H1 (cell line): ENCODE data around the gene LZTFL1. TPM values are rescaled to one million over a fixed set of nuclear protein-coding genes. Genes with fewer than 3 reads are reported as not detected.

Source experiments
- CTCF ChIA-PET: fragments of 300-600 bp; sonication (Branson Sonifier 250); formaldehyde crosslinking; loops from one replicate; lab custom pipeline; 2021; ENCODE audit not compliant: partially characterized antibody; lab: Charles Lee
- POLR2A ChIA-PET: fragments of 300-600 bp; sonication (Branson Sonifier 250); formaldehyde crosslinking; loops from one replicate; lab custom pipeline; 2021; ENCODE audit warnings: inconsistent platforms; ENCODE audit not compliant: partially characterized antibody; lab: Charles Lee
- DNase-seq, 2 experiments: peaks; one replicate each; pipeline versions ENCODE4 v3.0.0 to v3.0.0-alpha.2; 2010 to 2022; ENCODE audit warnings: low spot score in 2 of 2, low read depth in 1 of 2, mixed read lengths in 1 of 2
- FAIRE-seq: peaks from 2 replicates; lab custom pipeline; 2011; peaks lifted over from hg19 to GRCh38; lab: Jason Lieb, UNC
- H2AFZ ChIP-seq: 2 replicates; pipeline ENCODE4 v1.8.1; 2012; ENCODE audit warnings: low read length, inconsistent platforms
- H2AK5ac ChIP-seq: 2 replicates; pipeline ENCODE4 v1.6.1; 2013; ENCODE audit warnings: low read depth, low read length
- H2BK120ac ChIP-seq: replicated peaks from 2 replicates; pipeline ENCODE3; 2013; ENCODE audit warnings: low read depth, low read length, inconsistent platforms
- H2BK12ac ChIP-seq: 2 replicates; pipeline ENCODE4 v1.6.1; 2013; ENCODE audit warnings: low read depth, low read length
- H2BK15ac ChIP-seq: 2 replicates; pipeline ENCODE4 v1.6.1; 2013; ENCODE audit warnings: low read length
- H2BK20ac ChIP-seq: 2 replicates; pipeline ENCODE4 v1.6.1; 2013; ENCODE audit warnings: low read length
- H2BK5ac ChIP-seq: 2 replicates; pipeline ENCODE4 v1.6.1; 2013; ENCODE audit warnings: low read depth, low read length
- H3K14ac ChIP-seq: 2 replicates; pipeline ENCODE4 v1.6.1; 2013; ENCODE audit warnings: inconsistent platforms; ENCODE audit not compliant: insufficient read length
- H3K18ac ChIP-seq: 2 replicates; pipeline ENCODE4 v1.6.1; 2013; ENCODE audit warnings: low read length; ENCODE audit errors: extremely low read depth
- H3K23ac ChIP-seq: 2 replicates; pipeline ENCODE4 v1.6.1; 2013; ENCODE audit warnings: inconsistent platforms; ENCODE audit not compliant: insufficient read length
- H3K23me2 ChIP-seq: 2 replicates; pipeline ENCODE4 v1.6.1; 2013; ENCODE audit warnings: low read depth, low read length
- H3K27ac ChIP-seq: 2 replicates; pipeline ENCODE4 v1.6.1; 2011; ENCODE audit warnings: low read depth, low read length, inconsistent platforms
- H3K27me3 ChIP-seq, 4 experiments: replicated peaks in 1 of 4; 1 replicate in 1 of 4; 2 replicates in 3 of 4; pipeline versions ENCODE4 v1.6.1 to v1.8.1; 2011 to 2013; ENCODE audit warnings: low read length in 3 of 4, mild to moderate bottlenecking in 3 of 4, inconsistent platforms in 2 of 4, mixed read lengths in 2 of 4, moderate library complexity in 1 of 4; ENCODE audit not compliant: control insufficient read depth in 3 of 4, insufficient read depth in 3 of 4; ENCODE audit errors: extremely low read depth in 1 of 4
- H3K36me3 ChIP-seq, 4 experiments: 2 replicates each; pipeline versions ENCODE4 v1.6.1 to v1.8.1; 2011 to 2013; ENCODE audit warnings: mild to moderate bottlenecking in 4 of 4, low read length in 3 of 4, moderate library complexity in 2 of 4, control low read depth in 1 of 4, inconsistent platforms in 1 of 4; ENCODE audit not compliant: insufficient read depth in 4 of 4, control insufficient read depth in 2 of 4
- H3K4ac ChIP-seq: replicated peaks from 2 replicates; pipeline ENCODE3; 2013; ENCODE audit warnings: low read length, low read depth, mixed read lengths, inconsistent platforms; ENCODE audit not compliant: insufficient read length
- H3K4me1 ChIP-seq, 4 experiments: replicated peaks in 1 of 4; 1 replicate in 1 of 4; 2 replicates in 3 of 4; pipeline versions ENCODE4 v1.6.1 to v1.8.1; 2011 to 2013; ENCODE audit warnings: low read length in 3 of 4, inconsistent platforms in 2 of 4, mixed read lengths in 1 of 4; ENCODE audit not compliant: insufficient read depth in 4 of 4, control insufficient read depth in 3 of 4
- H3K4me2 ChIP-seq, 2 experiments: 2 replicates each; pipeline versions ENCODE4 v1.6.1 to v1.8.1; 2011 to 2013; ENCODE audit warnings: low read depth in 2 of 2, low read length in 2 of 2, control low read depth in 1 of 2, inconsistent platforms in 1 of 2, mild to moderate bottlenecking in 1 of 2; ENCODE audit not compliant: insufficient read depth in 1 of 2
- H3K4me3 ChIP-seq, 4 experiments: fragments of 200-600, 300-600 bp in 1 of 4; sonication (generic), shearing (Covaris generic), sonication (Bioruptor Twin) in 1 of 4; 2 replicates each; pipeline versions ENCODE4 v1.5.1 to v1.8.1; 2011 to 2016; ENCODE audit warnings: low read length in 4 of 4, low read depth in 3 of 4, control low read depth in 2 of 4, inconsistent platforms in 2 of 4, mild to moderate bottlenecking in 2 of 4, mixed read lengths in 1 of 4, moderate library complexity in 1 of 4; ENCODE audit not compliant: insufficient read depth in 2 of 4; ENCODE audit errors: extremely low read depth in 1 of 4
- H3K56ac ChIP-seq: replicated peaks from 2 replicates; pipeline ENCODE3; 2013; ENCODE audit warnings: low read depth, mild to moderate bottlenecking, mixed read lengths, low read length, inconsistent platforms; ENCODE audit not compliant: insufficient read length
- H3K79me1 ChIP-seq: 2 replicates; pipeline ENCODE4 v1.6.1; 2013; ENCODE audit warnings: low read depth, low read length, control low read depth
- H3K79me2 ChIP-seq, 2 experiments: 2 replicates each; pipeline versions ENCODE4 v1.6.1 to v1.8.1; 2012 to 2013; ENCODE audit warnings: low read length in 2 of 2, mild to moderate bottlenecking in 2 of 2, inconsistent platforms in 1 of 2; ENCODE audit not compliant: insufficient read depth in 2 of 2, control insufficient read depth in 1 of 2
- H3K9ac ChIP-seq, 4 experiments: replicated peaks in 1 of 4; 1 replicate in 1 of 4; 2 replicates in 3 of 4; pipeline versions ENCODE4 v1.6.1 to v1.8.1; 2011 to 2013; ENCODE audit warnings: low read depth in 3 of 4, low read length in 3 of 4, control low read depth in 2 of 4, mild to moderate bottlenecking in 2 of 4, moderate library complexity in 2 of 4, inconsistent platforms in 1 of 4; ENCODE audit errors: extremely low read depth in 1 of 4
- H3K9me3 ChIP-seq, 2 experiments: 2 replicates each; pipeline versions ENCODE4 v1.6.1 to v1.8.1; 2012 to 2013; ENCODE audit warnings: mild to moderate bottlenecking in 2 of 2, moderate library complexity in 2 of 2, control low read depth in 1 of 2, inconsistent platforms in 1 of 2, low read depth in 1 of 2, low read length in 1 of 2, mixed read lengths in 1 of 2; ENCODE audit not compliant: insufficient read depth in 2 of 2
- H4K20me1 ChIP-seq, 2 experiments: replicated peaks in 1 of 2; 2 replicates each; pipeline versions ENCODE3 to v1.8.1; 2011 to 2013; ENCODE audit warnings: inconsistent platforms in 2 of 2, low read length in 2 of 2, mild to moderate bottlenecking in 1 of 2; ENCODE audit not compliant: insufficient read depth in 2 of 2, control insufficient read depth in 1 of 2
- H4K5ac ChIP-seq: 2 replicates; pipeline ENCODE4 v1.6.1; 2013; ENCODE audit warnings: low read length, low read depth, mixed read lengths, inconsistent platforms; ENCODE audit not compliant: insufficient read length
- H4K8ac ChIP-seq: 2 replicates; pipeline ENCODE4 v1.8.0; 2013; ENCODE audit warnings: mild to moderate bottlenecking, moderate library complexity, low read length, inconsistent platforms; ENCODE audit not compliant: insufficient read depth; ENCODE audit errors: extremely low read depth
- H4K91ac ChIP-seq: replicated peaks from 2 replicates; pipeline ENCODE3; 2013; ENCODE audit warnings: low read length, mixed read lengths, inconsistent platforms; ENCODE audit not compliant: insufficient read length
- FOSL1 ChIP-seq: IDR thresholded peaks from 2 replicates; pipeline ENCODE4 v1.6.1; 2011; ENCODE audit warnings: mild to moderate bottlenecking, low read depth, low read length, moderate library complexity; ENCODE audit not compliant: insufficient read depth
- GABPA ChIP-seq: IDR thresholded peaks from 2 replicates; pipeline ENCODE4 v1.6.1; 2011; ENCODE audit warnings: mild to moderate bottlenecking, low read length, moderate library complexity, borderline replicate concordance; ENCODE audit not compliant: insufficient read depth
- JUN ChIP-seq: IDR thresholded peaks from 2 replicates; pipeline ENCODE4 v1.6.1; 2011; ENCODE audit warnings: low read depth, mild to moderate bottlenecking, improper control_type of control experiment, low read length
- KDM5A ChIP-seq: fragments of 200-600 bp; IDR thresholded peaks from 2 replicates; pipeline ENCODE4 v1.7.1; 2012; ENCODE audit warnings: mild to moderate bottlenecking, low read length, inconsistent platforms, mixed read lengths
- MAX ChIP-seq: IDR thresholded peaks from 2 replicates; pipeline ENCODE4 v1.6.1; 2012; ENCODE audit warnings: inconsistent platforms
- POU5F1 ChIP-seq: IDR thresholded peaks from 2 replicates; pipeline ENCODE4 v1.6.1; 2011; ENCODE audit warnings: low read depth, mild to moderate bottlenecking, low read length, moderate library complexity
- RAD21 ChIP-seq, 2 experiments: IDR thresholded peaks in 1 of 2; conservative IDR thresholded peaks in 1 of 2; 2 replicates each; pipeline ENCODE4 v1.6.1; 2011; ENCODE audit warnings: low read depth in 2 of 2, low read length in 2 of 2, improper control_type of control experiment in 1 of 2, inconsistent platforms in 1 of 2, mild to moderate bottlenecking in 1 of 2, moderate library complexity in 1 of 2
- RFX5 ChIP-seq: IDR thresholded peaks from 2 replicates; pipeline ENCODE4 v1.6.1; 2011; ENCODE audit warnings: low read depth, low read length, improper control_type of control experiment, borderline replicate concordance
- SIN3A ChIP-seq, 2 experiments: IDR thresholded peaks in 1 of 2; conservative IDR thresholded peaks in 1 of 2; 2 replicates each; pipeline ENCODE4 v1.6.1; 2011 to 2012; ENCODE audit warnings: low read length in 2 of 2, improper control_type of control experiment in 1 of 2, low read depth in 1 of 2, mild to moderate bottlenecking in 1 of 2
- SIX5 ChIP-seq: IDR thresholded peaks from 2 replicates; pipeline ENCODE4 v1.6.1; 2011; ENCODE audit warnings: mild to moderate bottlenecking, low read depth, low read length
- USF2 ChIP-seq: IDR thresholded peaks from 2 replicates; pipeline ENCODE4 v1.6.1; 2011; ENCODE audit warnings: low read length, improper control_type of control experiment
- WGBS, 2 experiments: shearing (Covaris generic) in 1 of 2; methylation state at CpG; one replicate each; pipeline versions ENCODE4 v1.1.6 to v1.1.7; 2013 to 2015; ENCODE audit warnings: low lambda C conversion rate in 2 of 2, mixed read lengths in 2 of 2, inconsistent platforms in 1 of 2, low coverage in 1 of 2, missing lambda C conversion rate in 1 of 2; ENCODE audit not compliant: insufficient replicate concordance in 2 of 2, insufficient coverage in 1 of 2, insufficient read length in 1 of 2; ENCODE audit errors: extremely low coverage in 1 of 2, missing lambda C conversion rate in 1 of 2; 5-methylcytosine and 5-hydroxymethylcytosine counted together
- polyA plus RNA-seq, 7 experiments: library from polyadenylated mRNA; depleted of rRNA in 3 of 7; stranded (reverse) in 5 of 7; unstranded in 2 of 7; fragments of >200 nt in 5 of 7; fragments of 200-250 nt in 2 of 7; gene quantifications; 1 replicate in 5 of 7; 2 replicates in 1 of 7; 4 replicates in 1 of 7; pipeline versions ENCODE4 v1.2.1 to v1.2.3, GENCODE V29; 2011 to 2013; ENCODE audit warnings: missing spikeins in 2 of 7, mixed read lengths in 2 of 7
- total RNA-seq: library from RNA; stranded (reverse); fragmentation: NEBNext Ultra II Directional; extraction: Animal tissue kit (Norgen Biotek cat#: 25700); gene quantifications from 2 replicates; pipeline ENCODE4 v1.2.1, GENCODE V29; 2021

LZTFL1 gene
- total and polyA plus RNA-seq, 2 of the 8 experiments (the other 6 are each of a cell fraction or from before 2014, with no cell fraction given) = 8.7 to 11.5 TPM

- Histone ChIP-seq H3K14ac (no peak overlapping the region), H3K27me3 (no peaks in the 10 kb centered on the region), H2BK15ac (no peak overlapping the region), H2AFZ (no peak overlapping the region), H4K91ac (no peak overlapping the region), H3K9ac (no peak overlapping the region), H2BK5ac (no peak overlapping the region), H3K79me1 (no peaks in the 10 kb centered on the region), H4K20me1 (no peaks in the 10 kb centered on the region), H3K4ac (no peak overlapping the region), H3K56ac (no peak overlapping the region), H2BK120ac (no peak overlapping the region), H4K5ac (no peak overlapping the region), H3K18ac (no peak overlapping the region), H2BK12ac (no peak overlapping the region), H2BK20ac (no peak overlapping the region), H3K4me3 (no peak overlapping the region), H3K9me3 (no peaks in the 10 kb centered on the region), H3K36me3 (no peaks in the 10 kb centered on the region), H3K27ac (no peak overlapping the region), H3K23me2 (peaks cover 5% of the 10 kb centered on the region; the same call in 1 of the 2 replicates), H3K23ac (no peak overlapping the region), H3K79me2 (no peaks in the 10 kb centered on the region), H3K4me2 (no peak overlapping the region), H2AK5ac (no peak overlapping the region), H3K4me1 (peaks cover 0 to 2% (median 0%) of the 10 kb centered on the region in 4 experiments; a peak in 1 of 7 replicates), H4K8ac (no peak overlapping the region)
- no peak for DNase-seq
- no peak for FAIRE-seq
- ChIA-PET POLR2A (interaction anchor here (1.1 kb wide), 1 partner anchor 18 kb away, joined by 4 read pairs; no protein-coding TSS in a partner anchor), CTCF (interaction anchor here (0.9 to 7.1 kb wide), 3 partner anchors 16 to 122 kb away, joined by 5 to 64 read pairs (median 6); no protein-coding TSS in a partner anchor)
- WGBS, 2 experiments = 93% methylated on average over 11 of the region's 11 CpGs; no CpG with 5 or more reads in 1 of the 2 experiments
- TF ChIP-seq MAX = no peak
- no peak for TF ChIP-seq SIN3A (conservative IDR thresholded peaks at IDR 0.05 in 1 of 2, IDR thresholded peaks at IDR 0.05 in 1 of 2; ENCODE audit: low read depth in 1 of 2, low read length in 2 of 2)
- TF ChIP-seq JUN = no peak
- TF ChIP-seq POU5F1 = no peak
- TF ChIP-seq FOSL1 = no peak
- TF ChIP-seq KDM5A = no peak
- TF ChIP-seq GABPA = no peak
- TF ChIP-seq RAD21 (IDR thresholded peaks at IDR 0.05 in 1 of 2, conservative IDR thresholded peaks at IDR 0.05 in 1 of 2; ENCODE audit: low read depth in 2 of 2, low read length in 2 of 2) = no peak
- no peak for TF ChIP-seq USF2
- TF ChIP-seq RFX5 = no peak
- TF ChIP-seq SIX5 = no peak
Measured at GRCh38 chr3:45777746-45778386, 64.1 kb downstream of the LZTFL1 start.
